Aorta (tissue), 5 donors: ENCODE results near the gene CUBN. TPM values are rescaled to one million over a fixed set of nuclear protein-coding genes. Genes with fewer than 3 reads are reported as not detected.
A peak's percentile ranks its signal among the peaks of the same experiment; 100 is the strongest.

Source experiments
- ATAC-seq: fragments of 200-7000 bp; cut with Tn5 transposase; one replicate; pipeline ENCODE4 v1.9.1; 2022; ENCODE audit warnings: moderate library complexity; ENCODE audit not compliant: low FRiP score
- DNase-seq, 2 donors: peaks; one replicate each; pipeline ENCODE4 v3.0.0-alpha.2; 2020
- H3K27ac ChIP-seq, 2 donors: one replicate each; pipeline ENCODE4 v1.5.1; 2013; ENCODE audit warnings: low read length in 2 of 2, mild to moderate bottlenecking in 2 of 2, moderate library complexity in 2 of 2, control low read depth in 1 of 2, inconsistent platforms in 1 of 2, low read depth in 1 of 2
- H3K27me3 ChIP-seq, 2 donors: one replicate each; pipeline ENCODE4 v1.6.1; 2013; ENCODE audit warnings: control low read depth in 1 of 2, low read length in 1 of 2, mild to moderate bottlenecking in 1 of 2, moderate library complexity in 1 of 2; ENCODE audit not compliant: insufficient read depth in 2 of 2, control insufficient read depth in 1 of 2
- H3K36me3 ChIP-seq, 2 donors: one replicate each; pipeline ENCODE4 v1.6.1; 2013; ENCODE audit warnings: control low read depth in 1 of 2, low read length in 1 of 2, mild to moderate bottlenecking in 1 of 2; ENCODE audit not compliant: insufficient read depth in 2 of 2, control insufficient read depth in 1 of 2
- H3K4me1 ChIP-seq, 2 donors: one replicate each; pipeline ENCODE4 v1.6.1; 2013; ENCODE audit warnings: low read length in 2 of 2, control low read depth in 1 of 2, mild to moderate bottlenecking in 1 of 2, moderate library complexity in 1 of 2; ENCODE audit not compliant: insufficient read depth in 2 of 2, control insufficient read depth in 1 of 2
- H3K4me3 ChIP-seq, 2 donors: one replicate each; pipeline ENCODE4 v1.5.1; 2013; ENCODE audit warnings: low read length in 2 of 2, control low read depth in 1 of 2, mild to moderate bottlenecking in 1 of 2
- H3K9me3 ChIP-seq: one replicate; pipeline ENCODE4 v1.6.1; 2013; ENCODE audit warnings: mild to moderate bottlenecking, low read length; ENCODE audit not compliant: control insufficient read depth
- WGBS, 2 donors: extraction: QIAGEN DNeasy Blood & Tissue Kit; methylation state at CpG; one replicate each; pipeline ENCODE4 v1.1.7; 2013; 5-methylcytosine and 5-hydroxymethylcytosine counted together
- intact Hi-C, 2 donors: fragments of 100-400 bp; cut with DNase I; formaldehyde crosslinking; loops; one replicate each; pipeline versions ENCODE4 v1.14.2 to v1.15.0; 2022
- polyA plus RNA-seq, 2 donors: library from polyadenylated mRNA; stranded (reverse); fragments of 200-250 nt; gene quantifications; one replicate each; pipeline ENCODE4 v1.2.3, GENCODE V29; 2013
- total RNA-seq, 2 donors: library from RNA; stranded (reverse); fragmentation: NEBNext Ultra II Directional; extraction: Animal tissue kit (Norgen Biotek cat#: 25700); gene quantifications; one replicate each; pipeline ENCODE4 v1.2.1, GENCODE V29; 2021
- donor health status: healthy with polysubstance abuse.
- donor health status: Bipolar disorder and iron deficiency.
- donor health status: DM: no; HTN: no; CAD: no.
- donor health status: DM: no; HTN: no; CAD: no.
- donor health status: DM: yes; HTN: yes; CAD: no.

Gene CUBN
- total and polyA plus RNA-seq, 4 donors = 0.13 to 5.2 (median 2.6) TPM

DNA sequence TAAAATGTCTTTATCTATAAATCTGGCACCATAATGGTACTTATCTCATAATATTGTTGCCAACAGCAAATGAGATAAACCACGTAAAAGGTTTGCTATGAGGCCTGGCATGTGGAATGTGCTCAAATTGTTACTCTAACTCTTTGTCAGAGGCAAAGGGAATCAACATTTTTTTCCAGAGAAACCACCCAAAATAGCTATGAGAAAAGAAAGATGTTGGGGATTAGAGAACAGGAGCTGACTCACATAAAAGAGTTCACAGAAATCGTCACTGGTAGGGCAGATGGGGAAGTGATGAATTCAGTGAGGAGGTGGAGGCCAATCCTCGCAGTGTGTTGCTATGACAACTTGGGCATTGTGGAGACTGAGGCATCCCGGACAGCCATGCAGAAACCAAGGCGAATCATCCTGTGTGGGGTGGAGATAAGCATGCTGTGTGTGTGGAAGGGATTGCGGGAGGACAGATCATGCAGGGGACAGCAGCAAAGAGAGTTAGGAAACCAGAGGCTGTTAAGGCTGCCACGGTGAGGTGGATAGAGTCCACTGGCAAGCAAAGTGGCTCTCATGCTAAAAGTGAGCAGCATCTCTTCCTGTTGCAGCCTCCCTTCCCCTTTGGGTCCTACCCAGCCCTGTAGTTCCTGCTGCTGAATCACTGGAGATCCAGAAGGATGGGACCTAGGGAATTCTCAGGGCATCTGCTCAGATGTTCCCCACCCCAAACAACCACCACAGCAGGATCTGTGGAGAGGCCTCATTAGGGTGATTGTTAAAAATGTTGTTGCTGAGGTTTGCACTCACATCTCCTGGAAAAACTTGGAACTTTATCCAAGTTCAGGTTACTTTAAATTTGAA lies 103.9 kb downstream of the CUBN start:
- Histone ChIP-seq H3K36me3 (no peaks in the 10 kb centered on the region), H3K27ac (peak overlapping the region in 1 of 2 donors; percentile 79), H3K9me3 (no peaks in the 10 kb centered on the region), H3K4me1 (peaks cover 0 to 4% of the 10 kb centered on the region in 2 donors), H3K4me3 (no peak overlapping the region), H3K27me3 (no peaks in the 10 kb centered on the region)
- 25 to 27% methylated on average over 7 of the region's 7 CpGs for WGBS, 2 donors
- ATAC-seq (peak; percentile 49), DNase-seq (peak; percentile 82)
- intact Hi-C loops = loop anchor here in 1 of 2 donors (5.0 kb wide), 1 partner anchor 37 kb away; no protein-coding TSS in a partner anchor

DNA sequence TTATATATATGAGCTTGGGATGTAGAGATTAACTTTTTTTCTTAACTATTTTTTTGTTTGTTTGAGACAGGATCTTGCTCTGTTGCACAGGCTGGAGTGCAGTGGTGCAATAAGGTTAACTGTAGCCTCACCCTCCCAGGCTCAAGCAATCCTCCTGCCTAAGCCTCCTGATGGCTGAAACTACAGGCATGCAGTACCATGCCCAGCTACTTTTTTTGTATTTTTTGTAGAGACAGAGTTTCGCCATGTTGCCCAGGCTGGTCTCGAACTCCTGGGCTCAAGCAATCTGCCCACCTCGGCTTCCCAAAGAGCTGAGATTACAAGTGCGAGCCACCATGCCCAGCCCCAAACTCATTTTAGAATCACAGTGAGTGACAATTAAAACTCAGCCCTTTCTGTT lies 105.2 kb downstream of the CUBN start:
- no peak for ATAC-seq
- H3K9me3 ChIP-seq = no peaks in the 10 kb centered on the region
- no peaks in the 10 kb centered on the region for H3K27me3 ChIP-seq
- peaks cover 0 to 4% of the 10 kb centered on the region in 2 donors for H3K4me1 ChIP-seq
- no peak for DNase-seq
- H3K36me3 ChIP-seq = no peaks in the 10 kb centered on the region
- H3K27ac ChIP-seq = peak overlapping the region in 1 of 2 donors; percentile 57
- 97 to 99% methylated on average over 4 of the region's 4 CpGs for WGBS, 2 donors
- H3K4me3 ChIP-seq = no peak overlapping the region
- intact Hi-C loops = no loop called here

DNA sequence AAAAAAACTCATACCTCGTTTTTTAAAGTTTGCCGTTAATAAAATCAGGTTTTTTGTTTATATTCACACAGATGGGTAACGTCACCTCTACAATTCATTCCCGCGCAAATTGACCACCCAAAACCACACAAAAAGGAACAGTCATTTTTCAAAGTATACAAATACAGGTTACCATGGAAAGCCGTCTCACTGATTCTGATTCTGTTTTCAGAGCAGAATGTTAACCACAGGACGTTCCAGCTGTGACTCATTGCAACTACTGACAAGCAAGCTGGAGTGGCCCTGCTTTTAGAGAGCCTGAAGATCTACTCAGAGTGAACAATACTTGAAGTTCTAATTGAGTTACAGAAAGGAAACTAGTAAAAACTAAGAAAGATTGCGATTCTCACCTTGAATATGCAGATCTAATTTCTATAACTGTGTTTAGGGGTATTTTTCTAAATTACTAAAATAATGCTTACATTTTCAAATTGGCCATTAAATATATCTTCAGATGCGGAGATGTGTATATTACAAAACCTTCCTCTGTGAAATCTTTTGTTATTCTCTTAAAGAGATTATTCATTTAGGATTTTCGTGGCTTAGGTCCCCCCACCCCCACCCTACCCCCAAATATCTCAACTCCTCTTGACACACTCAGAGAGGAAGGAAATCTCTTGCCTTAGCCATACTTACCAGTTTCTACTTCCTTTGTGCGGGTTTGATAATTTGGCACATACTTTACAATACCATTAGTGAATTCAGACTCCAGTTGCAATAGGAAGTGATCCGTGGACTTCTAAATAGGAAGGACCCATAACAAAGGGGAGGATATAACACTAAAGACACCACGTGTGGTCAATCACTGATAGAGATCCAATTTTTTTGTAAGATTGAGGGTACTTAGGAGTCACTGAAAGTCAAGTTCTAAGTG lies 106.0 kb downstream of the CUBN start:
- WGBS, 2 donors = 18 to 19% methylated on average over 13 of the region's 13 CpGs
- peak overlapping the region in 1 of 2 donors; percentile 38 for H3K4me3 ChIP-seq
- DNase-seq = peak in 1 of 2 donors; percentile 78

DNA sequence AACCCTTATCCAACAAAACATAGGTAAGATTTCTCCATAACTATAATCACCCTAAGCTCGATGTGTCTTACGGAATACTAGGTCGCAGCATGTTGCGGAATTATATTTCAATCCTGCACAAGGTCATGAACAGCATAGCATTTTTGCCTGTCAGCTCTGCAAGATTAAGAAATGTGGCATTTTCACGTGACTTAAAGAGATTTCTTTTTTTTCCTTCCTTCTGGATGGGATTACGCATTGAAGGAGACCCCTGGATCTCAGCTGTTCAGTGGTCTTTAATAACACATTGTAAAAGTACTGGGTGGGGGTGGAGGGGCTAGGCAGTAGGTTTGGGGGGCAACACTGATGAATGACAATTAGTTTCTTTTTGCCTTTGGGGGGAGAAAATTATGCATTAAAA lies 106.7 kb downstream of the CUBN start:
- Histone ChIP-seq H3K27me3 (no peaks in the 10 kb centered on the region), H3K4me3 (peak overlapping the region in 1 of 2 donors; percentile 38), H3K4me1 (peaks cover 0 to 4% of the 10 kb centered on the region in 2 donors), H3K9me3 (no peaks in the 10 kb centered on the region), H3K36me3 (no peaks in the 10 kb centered on the region), H3K27ac (no peak overlapping the region)
- DNase-seq (no peak), ATAC-seq (no peak)
- 59 to 61% methylated on average over 6 of the region's 6 CpGs for WGBS, 2 donors
- intact Hi-C loops = no loop called here

More for the DNA sequence above, 106.0 kb downstream of the CUBN start:
- H3K9me3 ChIP-seq = no peaks in the 10 kb centered on the region
- no peaks in the 10 kb centered on the region for H3K27me3 ChIP-seq
- peak; percentile 86 for ATAC-seq
- intact Hi-C loops = no loop called here
- H3K4me1 ChIP-seq = peaks cover 0 to 4% of the 10 kb centered on the region in 2 donors
- H3K27ac ChIP-seq = peak overlapping the region in 1 of 2 donors; percentile 57
- H3K36me3 ChIP-seq = no peaks in the 10 kb centered on the region

DNA sequence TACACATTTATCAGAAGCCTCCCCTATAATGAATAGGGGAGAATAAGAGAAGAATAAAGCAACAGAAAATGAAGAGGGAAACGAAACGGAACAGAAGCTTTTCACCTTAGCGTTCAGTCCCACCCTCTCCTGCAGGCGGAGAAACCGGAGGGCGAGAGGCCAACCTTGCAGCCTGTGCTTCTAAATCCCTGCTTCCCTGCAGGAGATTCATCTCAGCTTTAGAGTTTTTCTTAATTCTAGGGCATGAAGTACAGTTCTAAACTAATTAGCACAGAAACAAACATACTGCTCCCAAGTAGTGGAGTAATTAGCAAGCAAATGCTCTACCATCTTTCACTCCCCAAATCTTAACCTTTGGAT lies 107.2 kb downstream of the CUBN start:
- DNase-seq = no peak
- no peak for ATAC-seq
- Histone ChIP-seq H3K27me3 (no peaks in the 10 kb centered on the region), H3K27ac (no peak overlapping the region), H3K36me3 (no peaks in the 10 kb centered on the region), H3K4me3 (no peak overlapping the region), H3K9me3 (no peaks in the 10 kb centered on the region), H3K4me1 (peaks cover 0 to 4% of the 10 kb centered on the region in 2 donors)
- intact Hi-C loops = no loop called here
- WGBS, 2 donors = 81 to 83% methylated on average over 6 of the region's 6 CpGs

DNA sequence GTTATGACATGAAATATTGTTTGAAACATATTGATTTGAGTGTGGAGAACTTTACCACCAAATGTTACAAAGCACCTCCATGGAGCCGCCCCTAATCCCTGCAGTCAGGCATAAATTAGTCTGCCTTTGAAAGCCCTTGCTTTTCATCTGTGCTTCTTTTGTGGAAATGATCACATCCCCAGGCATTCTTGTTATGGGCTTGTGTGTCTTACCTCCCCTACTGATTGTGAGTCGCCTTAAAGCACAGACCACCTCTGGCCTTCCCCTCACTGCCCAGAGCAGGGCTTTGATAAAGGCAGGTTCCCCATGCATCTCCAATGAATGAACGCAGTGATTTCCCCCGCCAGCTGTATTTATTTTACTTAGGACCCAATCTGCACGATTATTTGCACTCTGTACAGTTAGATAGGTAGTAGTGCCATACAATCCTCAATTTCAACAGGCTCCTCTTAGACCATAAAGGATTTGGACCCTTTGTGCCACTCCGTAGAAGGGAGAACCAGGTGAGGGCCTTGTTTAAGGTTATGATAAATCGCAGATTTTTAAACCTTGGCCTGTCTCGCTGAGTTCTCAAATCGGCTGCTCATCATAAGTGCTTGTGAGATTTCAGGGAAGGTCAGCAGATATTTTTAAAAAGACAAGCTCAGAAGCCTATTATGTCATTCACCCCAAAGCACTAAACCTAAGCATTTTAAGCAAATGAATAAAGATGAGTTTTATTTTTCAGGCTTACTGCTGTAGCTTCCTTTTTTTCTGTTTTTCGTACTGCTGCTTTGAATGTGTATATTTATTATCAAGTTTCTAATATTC lies 107.8 kb downstream of the CUBN start:
- H3K36me3 ChIP-seq = no peaks in the 10 kb centered on the region
- 86 to 93% methylated on average over 10 of the region's 10 CpGs for WGBS, 2 donors
- H3K9me3 ChIP-seq = no peaks in the 10 kb centered on the region
- no peak overlapping the region for H3K4me3 ChIP-seq
- intact Hi-C loops = no loop called here
- H3K27ac ChIP-seq = no peak overlapping the region
- DNase-seq (no peak), ATAC-seq (no peak)
- peaks cover 0 to 4% of the 10 kb centered on the region in 2 donors for H3K4me1 ChIP-seq
- no peaks in the 10 kb centered on the region for H3K27me3 ChIP-seq

DNA sequence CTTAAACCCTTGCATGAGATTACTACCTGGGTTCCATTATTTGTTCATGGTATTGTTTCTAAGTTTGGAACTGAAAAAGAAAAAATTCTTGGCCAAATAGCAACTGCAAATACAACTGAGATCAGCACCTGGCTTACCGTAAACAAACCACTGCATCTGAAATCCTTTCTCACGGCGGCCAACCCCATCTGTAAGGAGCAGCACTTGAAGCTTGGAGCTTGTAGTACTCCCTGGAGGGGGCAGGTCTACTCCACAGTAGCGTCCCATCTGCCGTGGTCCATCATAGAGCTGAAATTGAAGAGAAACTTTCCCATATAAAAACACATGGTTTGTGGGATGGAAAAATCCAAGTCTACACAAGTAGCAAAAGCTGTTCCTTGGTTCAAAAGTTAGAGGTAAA lies 109.9 kb downstream of the CUBN start:
- Histone ChIP-seq H3K4me1 (peaks cover 0 to 4% of the 10 kb centered on the region in 2 donors), H3K4me3 (no peak overlapping the region), H3K27ac (no peak overlapping the region), H3K27me3 (no peaks in the 10 kb centered on the region), H3K36me3 (no peaks in the 10 kb centered on the region), H3K9me3 (no peaks in the 10 kb centered on the region)
- WGBS, 2 donors = 89 to 96% methylated on average over 5 of the region's 5 CpGs
- ATAC-seq (no peak), DNase-seq (no peak)
- intact Hi-C loops = no loop called here
